Activated naive CD8-positive, alpha-beta T cell treated with anti-CD3 and anti-CD28 coated beads, Interleukin-2, amount 50 U/mL, for 24 hours (primary cell): ENCODE results near the gene BMX.

Experiments used
- ATAC-seq: fragments of 150-1000 bp; cut with Tn5 transposase; one replicate; pipeline ENCODE4 v1.10.0; 2021
- DNase-seq: peaks from one replicate; pipeline ENCODE4 v3.0.0; 2021
- H3K27ac Mint-ChIP-seq: one replicate; pipeline ENCODE4 v1.8.0; 2021; ENCODE audit warnings: mild to moderate bottlenecking, mixed read lengths
- H3K27me3 Mint-ChIP-seq: one replicate; pipeline ENCODE4 v1.8.0; 2021; ENCODE audit warnings: mixed read lengths
- H3K36me3 Mint-ChIP-seq: one replicate; pipeline ENCODE4 v1.8.0; 2021; ENCODE audit warnings: low read depth, mixed read lengths
- H3K4me1 Mint-ChIP-seq: one replicate; pipeline ENCODE4 v1.8.0; 2021; ENCODE audit warnings: mixed read lengths
- H3K4me3 Mint-ChIP-seq: one replicate; pipeline ENCODE4 v1.8.0; 2021; ENCODE audit warnings: mild to moderate bottlenecking, moderate library complexity, mixed read lengths
- H3K9me3 Mint-ChIP-seq: one replicate; pipeline ENCODE4 v1.8.0; 2021; ENCODE audit warnings: mixed read lengths

The BMX gene

DNA sequence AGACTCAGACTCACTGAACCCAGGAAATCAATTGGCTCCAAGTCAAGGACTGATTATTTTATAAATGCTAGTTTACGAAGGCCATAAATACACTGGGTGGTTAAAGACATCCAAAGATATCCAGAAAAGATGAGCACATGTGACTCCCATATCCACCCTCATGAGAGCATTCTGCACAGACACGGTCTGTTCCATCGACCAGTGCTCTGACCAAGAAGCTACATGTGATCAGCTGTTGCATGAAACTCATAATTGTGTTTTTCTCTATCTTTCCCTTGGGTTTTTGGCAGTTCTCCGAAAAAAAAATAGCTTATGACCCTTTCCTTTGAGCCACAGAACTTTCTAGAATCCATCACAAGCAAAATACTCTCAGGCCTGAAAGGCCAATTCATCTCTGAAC, 4.8 kb upstream of the BMX start:
- Mint-ChIP-seq H3K36me3 (no peaks in the 10 kb centered on the region), H3K9me3 (no peaks in the 10 kb centered on the region), H3K27me3 (peaks cover 7% of the 10 kb centered on the region), H3K27ac (no peak overlapping the region), H3K4me1 (peaks cover 10% of the 10 kb centered on the region), H3K4me3 (no peak overlapping the region)
- no peak for DNase-seq
- no peak for ATAC-seq

DNA sequence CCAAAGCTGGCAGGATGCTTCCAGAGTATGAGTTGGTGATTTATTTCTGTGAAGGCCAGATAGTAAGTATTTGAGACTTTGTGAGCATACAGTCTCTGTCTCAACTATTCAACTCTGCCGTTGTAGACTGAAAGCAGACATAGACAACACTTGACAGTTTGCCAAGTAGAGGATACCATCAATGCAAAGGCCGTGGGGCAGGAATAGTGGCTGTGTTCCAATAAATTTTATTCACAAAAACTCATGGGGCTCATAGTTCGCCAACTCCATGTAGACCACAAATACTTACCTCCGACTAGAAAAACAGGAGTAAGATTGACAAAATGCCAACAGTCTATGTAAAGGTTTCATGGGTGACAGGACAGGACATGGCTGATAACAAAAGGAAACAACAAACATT, 3.8 kb upstream of the BMX start:
- no peak overlapping the region for H3K4me3 Mint-ChIP-seq
- DNase-seq: no peak
- H3K36me3 Mint-ChIP-seq: no peaks in the 10 kb centered on the region
- H3K27ac Mint-ChIP-seq: no peak overlapping the region
- H3K4me1 Mint-ChIP-seq: peaks cover 10% of the 10 kb centered on the region
- ATAC-seq: no peak
- H3K9me3 Mint-ChIP-seq: no peaks in the 10 kb centered on the region
- H3K27me3 Mint-ChIP-seq: peaks cover 7% of the 10 kb centered on the region

DNA sequence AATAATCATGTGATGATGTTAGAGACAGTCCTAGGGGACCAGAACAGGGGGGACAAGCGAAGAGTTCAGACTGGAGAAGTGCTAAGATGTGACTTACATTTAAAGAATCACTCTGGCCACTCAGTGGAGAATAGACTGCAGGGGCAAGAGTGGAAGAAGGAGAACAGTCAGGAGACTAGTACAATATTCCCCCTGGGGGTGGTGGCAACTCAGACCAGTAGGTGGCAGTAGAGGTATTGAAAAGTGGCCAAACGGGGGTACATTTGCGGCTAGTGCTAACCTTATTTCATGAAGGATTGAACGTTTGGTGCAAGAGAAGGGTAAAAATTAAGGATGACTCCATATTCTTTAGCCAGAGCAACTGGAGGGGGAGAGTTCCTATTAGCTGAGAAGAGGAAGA, 2.7 kb upstream of the BMX start:
- ATAC-seq (no peak), DNase-seq (peak; percentile 46)
- Mint-ChIP-seq H3K27me3 (peaks cover 6% of the 10 kb centered on the region), H3K4me3 (no peak overlapping the region), H3K36me3 (no peaks in the 10 kb centered on the region), H3K4me1 (peaks cover 9% of the 10 kb centered on the region), H3K9me3 (no peaks in the 10 kb centered on the region), H3K27ac (no peak overlapping the region)

DNA sequence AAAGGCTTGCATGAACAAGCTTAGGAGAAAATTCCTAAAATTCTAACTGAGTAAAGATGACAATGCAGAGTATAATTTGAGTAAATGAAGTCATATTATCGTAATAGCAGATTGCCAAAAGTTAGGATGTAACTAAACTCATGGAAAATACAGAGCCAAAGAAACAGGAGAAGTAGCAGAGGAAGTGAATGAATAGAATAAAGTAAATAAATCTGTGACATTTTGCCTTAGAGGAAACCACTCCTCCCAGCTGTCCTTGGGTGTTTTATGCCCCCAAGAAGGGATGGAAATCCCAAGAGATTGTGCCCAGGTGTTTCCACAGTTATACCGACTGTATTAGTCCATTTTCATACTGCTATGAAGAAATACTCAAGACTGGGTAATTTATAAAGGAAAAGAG, 1.9 kb upstream of the BMX start:
- no peak for ATAC-seq
- H3K4me1 Mint-ChIP-seq: peaks cover under 1% of the 10 kb centered on the region
- DNase-seq: no peak
- H3K4me3 Mint-ChIP-seq: no peak overlapping the region
- peaks cover 6% of the 10 kb centered on the region for H3K27me3 Mint-ChIP-seq
- no peaks in the 10 kb centered on the region for H3K9me3 Mint-ChIP-seq
- H3K36me3 Mint-ChIP-seq: no peaks in the 10 kb centered on the region
- no peak overlapping the region for H3K27ac Mint-ChIP-seq

DNA sequence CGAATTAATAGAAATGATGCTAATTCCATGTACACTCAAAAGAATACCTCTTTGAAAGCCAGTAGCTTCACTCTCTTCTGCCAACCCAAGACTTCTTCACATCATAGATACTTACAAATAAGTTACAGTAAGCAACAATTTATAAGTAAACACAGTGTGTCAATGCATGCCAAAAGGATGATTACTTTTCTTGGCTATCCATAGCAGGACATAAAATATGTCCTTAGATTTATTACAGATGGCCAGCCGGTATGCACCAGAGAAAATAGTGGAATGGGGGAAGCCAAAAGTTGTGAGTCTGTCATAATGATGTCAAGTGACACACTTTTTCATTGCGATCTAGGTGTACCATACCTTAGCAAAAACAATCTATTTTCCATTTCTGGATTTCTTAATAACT, 631 bp upstream of the BMX start:
- Mint-ChIP-seq H3K9me3 (no peaks in the 10 kb centered on the region), H3K27me3 (peaks cover 6% of the 10 kb centered on the region), H3K4me1 (no peaks in the 10 kb centered on the region), H3K4me3 (no peak overlapping the region), H3K36me3 (no peaks in the 10 kb centered on the region), H3K27ac (no peak overlapping the region)
- no peak for ATAC-seq
- DNase-seq: no peak

DNA sequence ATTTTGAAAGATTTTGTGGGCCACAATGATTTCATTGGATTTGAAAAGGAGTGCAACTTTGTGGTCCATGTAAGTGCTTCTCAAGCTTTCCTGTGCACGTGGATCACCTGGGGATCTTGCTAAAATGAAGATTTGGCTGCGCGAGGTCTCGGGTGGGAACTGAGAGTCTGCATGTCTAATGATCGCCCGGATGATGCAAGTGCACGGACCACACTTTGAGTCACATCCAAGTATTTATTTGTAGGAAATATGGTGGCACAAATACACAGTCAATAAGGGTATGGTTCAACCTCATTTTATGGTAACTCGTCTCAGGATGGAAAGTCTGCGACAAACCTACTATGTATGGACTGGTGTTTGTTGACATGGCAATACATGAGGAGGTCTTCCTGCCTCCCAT, 899 bp downstream of the BMX start:
- no peak overlapping the region for H3K4me3 Mint-ChIP-seq
- no peaks in the 10 kb centered on the region for H3K9me3 Mint-ChIP-seq
- H3K4me1 Mint-ChIP-seq: no peaks in the 10 kb centered on the region
- DNase-seq: no peak
- H3K36me3 Mint-ChIP-seq: no peaks in the 10 kb centered on the region
- ATAC-seq: no peak
- H3K27me3 Mint-ChIP-seq: peaks cover 6% of the 10 kb centered on the region
- no peak overlapping the region for H3K27ac Mint-ChIP-seq

DNA sequence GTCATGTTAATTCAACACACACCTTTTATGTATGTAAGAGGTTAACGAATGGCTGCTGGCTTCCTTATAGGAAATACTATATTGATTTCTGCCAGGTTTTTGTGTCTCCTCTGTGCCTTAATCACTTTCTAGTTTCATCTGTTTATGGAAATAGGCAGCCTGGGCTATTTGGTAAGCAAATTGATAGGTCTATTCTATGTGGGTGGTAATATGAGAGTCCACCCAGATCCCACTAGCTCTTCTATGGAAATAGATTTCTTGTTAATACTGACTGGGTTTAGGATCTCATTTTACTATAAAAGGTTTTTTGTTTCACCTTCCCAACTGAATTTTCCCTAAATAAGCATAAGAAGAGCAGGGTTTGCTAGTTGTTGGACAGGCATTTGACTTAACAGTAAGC, 4.1 kb downstream of the BMX start:
- Mint-ChIP-seq H3K36me3 (no peaks in the 10 kb centered on the region), H3K9me3 (no peaks in the 10 kb centered on the region), H3K4me3 (no peak overlapping the region), H3K4me1 (no peaks in the 10 kb centered on the region), H3K27ac (no peak overlapping the region), H3K27me3 (peaks cover 2% of the 10 kb centered on the region)
- ATAC-seq: no peak
- no peak for DNase-seq

DNA sequence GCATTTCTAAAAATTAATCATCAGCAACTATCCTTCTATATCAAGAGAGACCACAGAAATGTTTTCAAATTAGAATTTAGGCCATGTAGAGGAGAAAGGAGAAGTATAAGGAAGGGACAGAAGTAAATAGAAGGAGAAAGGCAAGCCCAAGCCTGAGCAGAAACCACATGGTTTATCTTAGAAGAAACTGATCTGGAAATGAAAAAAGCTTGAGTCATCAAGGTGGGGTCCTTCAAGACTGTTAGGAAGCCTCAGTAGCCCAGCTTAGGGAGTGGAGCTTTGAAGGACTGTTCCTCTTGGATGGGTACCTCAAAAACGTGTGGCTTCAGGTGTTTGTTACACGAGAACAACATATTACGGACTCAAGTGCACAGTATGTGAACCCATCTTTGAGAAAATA, 4.5 kb downstream of the BMX start:
- DNase-seq (no peak), ATAC-seq (no peak)
- peaks cover 2% of the 10 kb centered on the region for H3K27me3 Mint-ChIP-seq
- H3K27ac Mint-ChIP-seq: no peak overlapping the region
- no peaks in the 10 kb centered on the region for H3K9me3 Mint-ChIP-seq
- no peak overlapping the region for H3K4me3 Mint-ChIP-seq
- no peaks in the 10 kb centered on the region for H3K4me1 Mint-ChIP-seq
- no peaks in the 10 kb centered on the region for H3K36me3 Mint-ChIP-seq

DNA sequence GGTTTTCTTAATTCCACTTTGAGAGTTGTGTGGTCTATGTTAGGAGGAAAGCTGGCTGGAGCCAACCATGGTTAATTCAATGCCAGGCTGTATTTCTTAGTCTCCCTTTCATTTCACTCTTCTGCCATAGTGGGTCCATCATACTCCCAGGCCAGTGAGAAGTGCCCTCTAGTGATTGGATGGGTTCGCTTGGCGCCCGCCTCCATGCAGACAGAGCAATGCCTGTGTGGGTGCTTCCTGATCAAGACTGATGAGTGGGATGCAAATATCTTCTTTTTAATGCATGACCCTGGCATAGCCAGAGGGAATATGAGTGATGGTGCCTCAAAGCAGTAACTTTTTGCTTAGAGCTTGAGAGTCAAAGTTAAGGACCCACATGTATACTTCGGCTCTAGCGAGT, 6.4 kb downstream of the BMX start:
- Mint-ChIP-seq H3K4me1 (no peaks in the 10 kb centered on the region), H3K27ac (no peak overlapping the region), H3K4me3 (no peak overlapping the region), H3K27me3 (peaks cover 2% of the 10 kb centered on the region), H3K9me3 (no peaks in the 10 kb centered on the region), H3K36me3 (no peaks in the 10 kb centered on the region)
- DNase-seq: no peak
- no peak for ATAC-seq

DNA sequence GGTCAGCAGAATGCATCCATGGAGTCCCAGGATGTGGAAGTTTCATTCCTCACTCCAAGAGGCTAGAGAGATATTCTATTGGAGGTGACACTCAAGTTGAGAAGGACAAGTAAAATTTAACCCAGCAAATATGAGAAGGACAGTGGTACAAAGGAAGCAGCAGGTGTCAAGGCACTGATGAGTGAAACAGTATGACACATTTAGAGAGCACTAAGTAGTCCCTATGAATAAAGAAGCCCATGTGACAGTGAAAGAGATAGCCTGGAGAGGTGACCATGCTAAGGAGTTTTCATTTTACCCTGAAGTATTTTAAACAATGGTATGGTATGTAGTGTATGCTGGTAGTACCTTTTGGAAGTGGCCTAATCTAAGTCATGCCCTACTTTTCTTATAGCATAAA, 9.2 kb downstream of the BMX start:
- ATAC-seq (no peak), DNase-seq (no peak)
- H3K4me1 Mint-ChIP-seq: no peaks in the 10 kb centered on the region
- H3K9me3 Mint-ChIP-seq: no peaks in the 10 kb centered on the region
- H3K27me3 Mint-ChIP-seq: peaks cover 2% of the 10 kb centered on the region
- H3K27ac Mint-ChIP-seq: no peak overlapping the region
- H3K36me3 Mint-ChIP-seq: no peaks in the 10 kb centered on the region
- no peak overlapping the region for H3K4me3 Mint-ChIP-seq

DNA sequence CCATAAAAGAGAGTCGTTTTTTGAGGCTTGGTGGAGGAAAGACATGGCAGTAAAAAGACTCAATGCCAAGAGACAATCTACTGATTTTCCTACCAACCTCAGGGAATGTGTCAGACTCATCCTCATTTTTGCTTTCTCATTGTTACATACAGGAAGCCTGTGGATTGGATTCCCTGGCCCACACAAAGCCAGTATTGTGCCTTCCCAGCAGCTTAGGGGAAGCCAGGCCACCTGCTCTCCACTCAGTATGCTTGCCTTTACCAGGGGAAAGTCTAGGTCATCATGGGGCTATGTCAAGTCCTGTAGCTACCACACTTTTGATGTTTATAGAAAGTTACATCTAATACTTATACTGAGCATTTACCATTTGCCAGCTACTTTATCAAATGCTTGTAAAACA, 11.0 kb downstream of the BMX start:
- no peak for ATAC-seq
- Mint-ChIP-seq H3K4me3 (no peak overlapping the region), H3K9me3 (no peaks in the 10 kb centered on the region), H3K27me3 (peaks cover 2% of the 10 kb centered on the region), H3K4me1 (no peaks in the 10 kb centered on the region), H3K27ac (no peak overlapping the region), H3K36me3 (no peaks in the 10 kb centered on the region)
- DNase-seq: no peak

DNA sequence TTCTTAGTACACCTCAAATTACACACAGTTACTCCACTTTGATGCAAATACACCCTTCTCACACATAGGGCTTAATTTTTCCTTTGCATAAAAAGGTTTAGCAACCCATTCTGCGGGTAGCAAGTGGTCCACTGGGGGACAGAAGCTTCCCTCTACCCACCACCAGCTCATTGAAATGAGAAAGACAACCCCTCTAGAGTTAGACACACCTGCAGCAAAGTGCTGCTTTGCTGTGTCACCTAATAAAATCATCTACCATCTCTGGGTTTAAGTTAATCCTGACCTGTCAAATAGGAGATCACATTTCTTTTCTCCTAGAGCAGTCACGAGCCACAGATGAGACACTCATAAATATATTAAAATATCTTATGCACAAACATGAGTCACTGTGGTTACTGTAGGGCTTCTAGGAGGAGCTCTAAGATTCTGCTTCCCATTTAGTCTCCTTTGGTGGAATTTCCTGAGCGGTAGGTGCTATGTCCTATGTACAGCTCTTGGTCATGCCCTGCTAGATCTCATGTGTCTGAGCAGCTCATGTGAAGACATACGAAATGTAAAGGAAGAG, 11.9 kb downstream of the BMX start:
- Mint-ChIP-seq H3K27me3 (no peaks in the 10 kb centered on the region), H3K36me3 (no peaks in the 10 kb centered on the region), H3K27ac (no peak overlapping the region), H3K4me3 (no peak overlapping the region), H3K9me3 (no peaks in the 10 kb centered on the region), H3K4me1 (no peaks in the 10 kb centered on the region)
- ATAC-seq (no peak), DNase-seq (no peak)

DNA sequence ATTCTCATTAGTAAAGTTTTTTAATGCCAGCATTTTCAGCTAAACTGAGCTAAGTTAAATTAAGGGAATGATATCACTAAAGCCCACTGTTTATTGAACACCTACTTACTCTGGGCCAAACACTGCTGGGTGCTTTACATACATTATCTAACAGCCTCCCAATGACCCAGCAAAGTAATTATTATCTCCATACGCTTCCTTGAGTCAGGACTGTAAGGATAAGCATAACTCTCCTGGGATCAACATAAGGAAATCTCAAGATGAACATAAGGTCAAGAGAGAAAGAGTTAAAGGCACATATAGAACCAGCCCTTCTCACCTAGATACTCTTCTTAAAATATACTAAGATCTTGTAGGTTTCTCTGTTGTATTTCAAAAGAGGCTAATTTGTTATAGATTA, 13.7 kb downstream of the BMX start:
- Mint-ChIP-seq H3K27ac (no peak overlapping the region), H3K4me3 (no peak overlapping the region), H3K27me3 (no peaks in the 10 kb centered on the region), H3K9me3 (no peaks in the 10 kb centered on the region), H3K4me1 (no peaks in the 10 kb centered on the region), H3K36me3 (no peaks in the 10 kb centered on the region)
- ATAC-seq (no peak), DNase-seq (no peak)

DNA sequence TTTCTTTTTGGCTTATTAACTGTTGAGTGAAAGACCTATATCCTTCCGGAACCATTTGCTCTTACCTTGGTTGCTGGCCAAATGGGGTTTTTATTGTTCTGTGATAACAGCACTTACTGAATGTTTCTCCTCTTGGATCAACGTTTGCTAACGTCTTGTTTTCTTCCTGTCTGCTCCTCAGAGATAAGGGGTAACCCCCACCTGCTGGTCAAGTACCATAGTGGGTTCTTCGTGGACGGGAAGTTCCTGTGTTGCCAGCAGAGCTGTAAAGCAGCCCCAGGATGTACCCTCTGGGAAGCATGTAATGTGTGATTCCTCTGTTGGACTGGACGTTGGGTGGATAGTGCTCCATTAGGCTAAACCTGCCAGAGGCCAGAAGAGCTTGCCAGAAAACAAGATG, 15.3 kb downstream of the BMX start:
- Mint-ChIP-seq H3K27me3 (no peaks in the 10 kb centered on the region), H3K36me3 (no peaks in the 10 kb centered on the region), H3K27ac (no peak overlapping the region), H3K9me3 (no peaks in the 10 kb centered on the region), H3K4me1 (no peaks in the 10 kb centered on the region), H3K4me3 (no peak overlapping the region)
- DNase-seq (no peak), ATAC-seq (no peak)

DNA sequence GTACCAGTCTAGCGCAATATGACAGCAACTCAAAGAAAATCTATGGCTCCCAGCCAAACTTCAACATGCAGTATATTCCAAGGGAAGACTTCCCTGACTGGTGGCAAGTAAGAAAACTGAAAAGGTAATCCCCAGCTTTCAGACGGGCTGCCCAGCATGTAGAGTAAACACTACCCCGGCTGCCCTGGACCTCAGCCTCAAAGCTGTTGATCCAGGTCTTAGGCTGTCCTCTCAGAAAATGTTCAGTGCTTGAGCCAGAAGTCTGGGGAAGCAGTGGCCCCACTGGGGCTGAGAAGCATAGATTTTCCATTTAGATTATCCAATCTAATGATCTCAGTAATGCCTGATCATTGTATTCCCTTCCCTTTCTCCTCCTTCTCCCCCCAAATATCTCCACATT, 21.9 kb downstream of the BMX start:
- H3K9me3 Mint-ChIP-seq: no peaks in the 10 kb centered on the region
- H3K4me1 Mint-ChIP-seq: no peaks in the 10 kb centered on the region
- ATAC-seq (no peak), DNase-seq (no peak)
- no peak overlapping the region for H3K27ac Mint-ChIP-seq
- H3K36me3 Mint-ChIP-seq: no peaks in the 10 kb centered on the region
- peaks cover 5% of the 10 kb centered on the region for H3K27me3 Mint-ChIP-seq
- H3K4me3 Mint-ChIP-seq: no peak overlapping the region

DNA sequence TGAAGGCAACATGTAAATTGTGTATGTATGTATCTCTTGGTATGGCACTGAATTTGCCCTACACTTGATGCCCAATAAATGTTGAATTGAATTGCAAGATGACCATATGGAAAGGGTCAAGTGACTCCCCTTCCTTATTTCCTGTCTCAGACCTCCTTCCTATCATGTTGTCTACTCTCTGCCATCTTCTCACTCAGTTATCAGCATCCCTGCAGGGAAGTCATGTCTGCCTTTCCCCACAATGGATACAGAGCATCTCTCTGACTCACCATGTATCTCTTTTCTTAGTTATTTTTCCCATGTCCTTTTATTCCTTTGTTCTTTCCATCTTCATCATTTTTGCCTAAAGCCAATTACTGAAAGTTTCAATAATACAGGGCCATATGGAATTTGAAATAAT, 22.5 kb downstream of the BMX start:
- DNase-seq (no peak), ATAC-seq (no peak)
- Mint-ChIP-seq H3K27me3 (peaks cover 5% of the 10 kb centered on the region), H3K4me3 (no peak overlapping the region), H3K4me1 (no peaks in the 10 kb centered on the region), H3K9me3 (no peaks in the 10 kb centered on the region), H3K27ac (no peak overlapping the region), H3K36me3 (no peaks in the 10 kb centered on the region)
